PC-3 (cell line): Measurements from ENCODE around the gene HAP1.

ENCODE experiments used
- EZH2 ChIP-seq: fragments of 300-600 bp; sonication (generic); IDR thresholded peaks from one replicate; pipeline ENCODE4 v1.6.1; 2017; ENCODE audit warnings: antibody characterized with exemption, mild to moderate bottlenecking, low read length; ENCODE audit not compliant: unreplicated experiment
- EZH2phosphoT487 ChIP-seq: fragments of 300-600 bp; sonication (generic); IDR thresholded peaks from 2 replicates; pipeline ENCODE4 v1.6.1; 2018; ENCODE audit warnings: mild to moderate bottlenecking, antibody characterized with exemption, low read length, borderline replicate concordance
- TF ChIP-seq, protein P1 (sequence below): fragments of 300-600 bp; sonication (generic); conservative IDR thresholded peaks from 2 replicates; pipeline ENCODE4 v1.5.1; 2017; ENCODE audit warnings: antibody characterized with exemption, low read depth, mild to moderate bottlenecking, low read length

DNA sequence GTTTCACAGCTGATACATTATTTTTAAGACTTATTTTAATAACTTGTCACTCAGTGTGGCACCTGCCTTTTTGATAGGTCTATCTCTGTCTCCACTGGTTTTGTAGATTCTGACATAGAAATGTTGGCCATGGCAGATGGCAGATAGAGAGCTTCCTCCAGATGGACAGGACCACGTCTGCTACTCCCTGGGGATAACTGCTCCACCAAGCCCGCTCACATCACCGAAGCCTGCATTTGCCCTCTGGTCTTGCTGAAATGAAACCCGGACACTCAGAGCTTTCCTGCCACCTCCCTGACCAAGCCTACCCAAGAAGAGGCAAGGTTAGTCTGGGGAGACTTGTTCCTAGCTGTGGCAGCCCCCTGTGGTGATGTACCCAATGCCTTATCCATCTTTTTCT is 16.4 kb upstream of the HAP1 start:
- TF ChIP-seq, protein P1, sequence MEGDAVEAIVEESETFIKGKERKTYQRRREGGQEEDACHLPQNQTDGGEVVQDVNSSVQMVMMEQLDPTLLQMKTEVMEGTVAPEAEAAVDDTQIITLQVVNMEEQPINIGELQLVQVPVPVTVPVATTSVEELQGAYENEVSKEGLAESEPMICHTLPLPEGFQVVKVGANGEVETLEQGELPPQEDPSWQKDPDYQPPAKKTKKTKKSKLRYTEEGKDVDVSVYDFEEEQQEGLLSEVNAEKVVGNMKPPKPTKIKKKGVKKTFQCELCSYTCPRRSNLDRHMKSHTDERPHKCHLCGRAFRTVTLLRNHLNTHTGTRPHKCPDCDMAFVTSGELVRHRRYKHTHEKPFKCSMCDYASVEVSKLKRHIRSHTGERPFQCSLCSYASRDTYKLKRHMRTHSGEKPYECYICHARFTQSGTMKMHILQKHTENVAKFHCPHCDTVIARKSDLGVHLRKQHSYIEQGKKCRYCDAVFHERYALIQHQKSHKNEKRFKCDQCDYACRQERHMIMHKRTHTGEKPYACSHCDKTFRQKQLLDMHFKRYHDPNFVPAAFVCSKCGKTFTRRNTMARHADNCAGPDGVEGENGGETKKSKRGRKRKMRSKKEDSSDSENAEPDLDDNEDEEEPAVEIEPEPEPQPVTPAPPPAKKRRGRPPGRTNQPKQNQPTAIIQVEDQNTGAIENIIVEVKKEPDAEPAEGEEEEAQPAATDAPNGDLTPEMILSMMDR: no peak
- TF ChIP-seq EZH2phosphoT487 (no peak), EZH2 (no peak)
